GM19023 (cell line): ENCODE measurements around the gene TET3.
A peak's percentile ranks its signal among the peaks of the same experiment; 100 is the strongest.
"Not testable (repeated sequence)": the region's sequence is repeated elsewhere in the genome, so short reads cannot be mapped to it uniquely, and the experiment has no call there.

Experiments
- ATAC-seq: cut with Tn5 transposase; IDR thresholded peaks from one replicate; pipeline ENCODE4 v1.9.1; 2021; ENCODE audit warnings: mild to moderate bottlenecking, moderate library complexity; ENCODE audit not compliant: unreplicated experiment

Gene TET3

GRCh38 chr2:73984203-73984921 is at the start of gene TET3:
TET3 (plus strand) TSS chr2:73984910; CDS start chr2:73986404, 1,494 bp downstream.
- ATAC-seq: peak; percentile 39

- ATAC-seq: no peak
Observed at GRCh38 chr2:73935641-73936040, 49.1 kb upstream of the TET3 start.

- no peak for ATAC-seq
Observed at GRCh38 chr2:73937103-73937885, 47.4 kb upstream of the TET3 start.

GRCh38 chr2:73937899-73938298 is 46.8 kb upstream of the TET3 start:
- no peak for ATAC-seq

GRCh38 chr2:73938718-73939352 is 45.9 kb upstream of the TET3 start:
- ATAC-seq: no peak

- no peak for ATAC-seq
Observed at GRCh38 chr2:73939419-73939818, 45.3 kb upstream of the TET3 start.

- ATAC-seq: not testable (repeated sequence)
Observed at GRCh38 chr2:73940066-73940465, 44.6 kb upstream of the TET3 start.

GRCh38 chr2:73942664-73943063 is 42.0 kb upstream of the TET3 start:
- no peak for ATAC-seq

- no peak for ATAC-seq
Observed at GRCh38 chr2:73944714-73945113, 40.0 kb upstream of the TET3 start.

GRCh38 chr2:73946215-73946614 is 38.5 kb upstream of the TET3 start:
- no peak for ATAC-seq

- no peak for ATAC-seq
Observed at GRCh38 chr2:73946666-73947065, 38.0 kb upstream of the TET3 start.

GRCh38 chr2:73947412-73948018 is 37.2 kb upstream of the TET3 start:
- ATAC-seq: no peak

GRCh38 chr2:73949802-73950201 is 34.9 kb upstream of the TET3 start:
- ATAC-seq: no peak

GRCh38 chr2:73952499-73953446 is 31.9 kb upstream of the TET3 start:
- ATAC-seq: no peak

- no peak for ATAC-seq
Observed at GRCh38 chr2:73956218-73956865, 28.4 kb upstream of the TET3 start.

- no peak for ATAC-seq
Observed at GRCh38 chr2:73961274-73961673, 23.4 kb upstream of the TET3 start.

GRCh38 chr2:73961823-73962615 is 22.7 kb upstream of the TET3 start:
- ATAC-seq: no peak

- no peak for ATAC-seq
Observed at GRCh38 chr2:73962798-73963197, 21.9 kb upstream of the TET3 start.
